Fibroblast of pulmonary artery (primary cell): ENCODE results near the gene POLR2J.

Source experiments
- DNase-seq: peaks from one replicate; pipeline ENCODE4 v3.0.0-alpha.2; 2010; ENCODE audit warnings: low read depth
- H3K4me3 ChIP-seq: replicated peaks from 2 replicates; pipeline ENCODE4 v1.5.1; 2011; ENCODE audit warnings: low read depth, mild to moderate bottlenecking, control low read depth, low read length, moderate library complexity
- TF ChIP-seq, protein P1 (sequence below): IDR thresholded peaks from 2 replicates; pipeline ENCODE4 v1.5.1; 2011; ENCODE audit warnings: mild to moderate bottlenecking, control low read depth, low read length, inconsistent platforms; ENCODE audit errors: missing control alignments

The POLR2J gene

GRCh38 chr7:102473271-102473991, 5.3 kb downstream of the POLR2J start:
- TF ChIP-seq, protein P1, sequence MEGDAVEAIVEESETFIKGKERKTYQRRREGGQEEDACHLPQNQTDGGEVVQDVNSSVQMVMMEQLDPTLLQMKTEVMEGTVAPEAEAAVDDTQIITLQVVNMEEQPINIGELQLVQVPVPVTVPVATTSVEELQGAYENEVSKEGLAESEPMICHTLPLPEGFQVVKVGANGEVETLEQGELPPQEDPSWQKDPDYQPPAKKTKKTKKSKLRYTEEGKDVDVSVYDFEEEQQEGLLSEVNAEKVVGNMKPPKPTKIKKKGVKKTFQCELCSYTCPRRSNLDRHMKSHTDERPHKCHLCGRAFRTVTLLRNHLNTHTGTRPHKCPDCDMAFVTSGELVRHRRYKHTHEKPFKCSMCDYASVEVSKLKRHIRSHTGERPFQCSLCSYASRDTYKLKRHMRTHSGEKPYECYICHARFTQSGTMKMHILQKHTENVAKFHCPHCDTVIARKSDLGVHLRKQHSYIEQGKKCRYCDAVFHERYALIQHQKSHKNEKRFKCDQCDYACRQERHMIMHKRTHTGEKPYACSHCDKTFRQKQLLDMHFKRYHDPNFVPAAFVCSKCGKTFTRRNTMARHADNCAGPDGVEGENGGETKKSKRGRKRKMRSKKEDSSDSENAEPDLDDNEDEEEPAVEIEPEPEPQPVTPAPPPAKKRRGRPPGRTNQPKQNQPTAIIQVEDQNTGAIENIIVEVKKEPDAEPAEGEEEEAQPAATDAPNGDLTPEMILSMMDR: no peak
- no peak for DNase-seq
- no peak overlapping the region for H3K4me3 ChIP-seq

GRCh38 chr7:102472126-102473041, 6.3 kb downstream of the POLR2J start:
- no peak for DNase-seq
- TF ChIP-seq, protein P1: no peak
- H3K4me3 ChIP-seq: no peak overlapping the region

DNA sequence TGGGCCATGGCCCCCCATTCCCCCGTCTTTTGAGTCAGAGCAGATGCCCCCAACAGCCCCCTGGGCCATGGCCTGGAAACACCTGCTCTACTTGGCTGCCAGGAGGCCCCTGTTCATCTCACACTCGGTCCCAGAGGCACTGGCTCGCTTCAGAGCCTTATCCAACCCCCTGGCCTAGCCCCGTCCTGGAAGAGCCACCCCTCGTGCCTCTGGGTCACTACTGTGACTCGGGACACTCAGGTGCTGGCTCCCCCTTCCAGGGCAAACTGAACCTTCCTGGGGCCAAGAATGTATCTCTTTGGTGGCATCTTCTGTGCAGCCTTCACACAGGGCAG, 7.0 kb downstream of the POLR2J start:
- DNase-seq: no peak
- TF ChIP-seq, protein P1: no peak
- H3K4me3 ChIP-seq: no peak overlapping the region

- DNase-seq: no peak
- TF ChIP-seq, protein P1: no peak
- H3K4me3 ChIP-seq: no peak overlapping the region
Measured at GRCh38 chr7:102469972-102470825, 8.5 kb downstream of the POLR2J start.

DNA sequence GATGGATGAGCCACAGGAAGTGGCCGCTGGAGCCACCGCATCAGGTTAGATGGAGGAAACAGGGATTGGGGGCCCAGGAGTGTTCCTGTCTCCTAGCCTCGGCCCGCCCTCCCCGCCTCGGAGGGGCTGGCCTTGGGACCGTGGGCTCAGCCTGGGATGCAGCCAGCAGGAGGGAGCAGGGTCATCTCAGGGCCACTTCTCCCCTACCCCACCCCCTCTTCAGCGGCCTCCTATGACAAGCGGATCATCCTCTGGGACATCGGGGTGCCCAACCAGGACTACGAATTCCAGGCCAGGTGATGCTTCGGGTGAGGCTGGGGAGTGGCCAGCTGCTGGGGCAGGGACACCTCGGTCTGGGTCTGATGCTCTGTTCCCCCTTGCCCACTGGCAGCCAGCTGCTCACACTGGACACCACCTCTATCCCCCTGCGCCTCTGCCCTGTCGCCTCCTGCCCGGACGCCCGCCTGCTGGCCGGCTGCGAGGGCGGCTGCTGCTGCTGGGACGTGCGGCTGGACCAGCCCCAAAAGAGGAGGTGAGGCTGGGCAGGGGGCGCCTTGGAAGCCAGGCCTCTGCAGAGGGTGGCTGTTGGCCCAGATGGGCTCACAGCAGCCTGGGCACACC, 9.3 kb downstream of the POLR2J start:
- no peak overlapping the region for H3K4me3 ChIP-seq
- no peak for DNase-seq

More for the DNA sequence above, 9.3 kb downstream of the POLR2J start:
- TF ChIP-seq, protein P1: no peak
